Measurements from ENCODE around the gene ANKRD63. TPM values are rescaled to one million over a fixed set of nuclear protein-coding genes. Genes with fewer than 3 reads are reported as not detected.

Gene ANKRD63
- total RNA-seq, 6 experiments from 2014 or later = not detected

GRCh38 chr15:40329804-40330203 is 46.9 kb upstream of the ANKRD63 start:
- Mint-ChIP-seq H3K36me3 (ENCODE audit: low read depth) (peaks cover 25% of the 10 kb centered on the region; the same call in 1 of the 2 replicates), H3K9me3 (no peaks in the 10 kb centered on the region), H3K27ac (peak overlapping the region; percentile 6; the same call in 1 of the 2 replicates), H3K4me1 (ENCODE audit: low read depth) (peaks cover 81% of the 10 kb centered on the region), H3K4me3 (no peak overlapping the region), H3K27me3 (ENCODE audit: insufficient read depth) (peaks cover 7% of the 10 kb centered on the region)
- no peak for DNase-seq
- no peak for TF ChIP-seq CTCF (IDR thresholded peaks at IDR 0.05)

- no peak for TF ChIP-seq CTCF (IDR thresholded peaks at IDR 0.05)
- Mint-ChIP-seq H3K9me3 (no peaks in the 10 kb centered on the region), H3K27ac (peak overlapping the region; percentile 71), H3K36me3 (ENCODE audit: low read depth) (peaks cover 20% of the 10 kb centered on the region; the same call in 1 of the 2 replicates), H3K4me3 (no peak overlapping the region; the same call in 1 of the 2 replicates), H3K27me3 (ENCODE audit: insufficient read depth) (peaks cover 7% of the 10 kb centered on the region; the same call in 1 of the 2 replicates), H3K4me1 (ENCODE audit: low read depth) (peaks cover 73% of the 10 kb centered on the region)
- DNase-seq = no peak
Observed at GRCh38 chr15:40328751-40329150, 45.9 kb upstream of the ANKRD63 start.

GRCh38 chr15:40328176-40328575 is 45.3 kb upstream of the ANKRD63 start:
- Mint-ChIP-seq H3K9me3 (no peaks in the 10 kb centered on the region), H3K4me3 (peak overlapping the region; percentile 7), H3K36me3 (ENCODE audit: low read depth) (peaks cover 20% of the 10 kb centered on the region; the same call in 1 of the 2 replicates), H3K27me3 (ENCODE audit: insufficient read depth) (peaks cover 7% of the 10 kb centered on the region; the same call in 1 of the 2 replicates), H3K4me1 (ENCODE audit: low read depth) (peaks cover 68% of the 10 kb centered on the region), H3K27ac (peak overlapping the region; percentile 71)
- DNase-seq = peak; percentile 19
- no peak for TF ChIP-seq CTCF (IDR thresholded peaks at IDR 0.05)

GRCh38 chr15:40327457-40327856 is 44.6 kb upstream of the ANKRD63 start:
- Mint-ChIP-seq H3K4me3 (no peak overlapping the region), H3K27me3 (ENCODE audit: insufficient read depth) (peaks cover 7% of the 10 kb centered on the region; the same call in 1 of the 2 replicates), H3K9me3 (no peaks in the 10 kb centered on the region), H3K36me3 (ENCODE audit: low read depth) (peaks cover 15% of the 10 kb centered on the region; the same call in 1 of the 2 replicates), H3K27ac (peak overlapping the region; percentile 27; the same call in 1 of the 2 replicates), H3K4me1 (ENCODE audit: low read depth) (peaks cover 64% of the 10 kb centered on the region)
- TF ChIP-seq CTCF (IDR thresholded peaks at IDR 0.05) = no peak
- DNase-seq = no peak

GRCh38 chr15:40325700-40326099 is 42.8 kb upstream of the ANKRD63 start:
- Mint-ChIP-seq H3K4me1 (ENCODE audit: low read depth) (peaks cover 68% of the 10 kb centered on the region), H3K27me3 (ENCODE audit: insufficient read depth) (peaks cover 7% of the 10 kb centered on the region), H3K9me3 (no peaks in the 10 kb centered on the region), H3K36me3 (ENCODE audit: low read depth) (peaks cover 11% of the 10 kb centered on the region; the same call in 1 of the 2 replicates), H3K4me3 (peak overlapping the region; percentile 85), H3K27ac (no peak overlapping the region)
- TF ChIP-seq CTCF (IDR thresholded peaks at IDR 0.05) = no peak
- DNase-seq = no peak
